OCI-LY3 (cell line): Measurements from ENCODE around the gene LYSMD2.

Source experiments
- H2AFZ ChIP-seq: fragments of 200-600, 300-600 bp; shearing (Covaris generic); 2 replicates; pipeline ENCODE4 v1.6.0; 2014; ENCODE audit warnings: antibody characterized with exemption, low read depth, low read length
- H3K27ac ChIP-seq: fragments of 200-600, 300-600 bp; sonication (generic); 2 replicates; pipeline ENCODE4 v1.5.1; 2014; ENCODE audit warnings: mild to moderate bottlenecking, low read length, moderate library complexity, mixed read lengths
- H3K27me3 ChIP-seq: fragments of 200-600, 300-600 bp; sonication (generic); 2 replicates; pipeline ENCODE4 v1.6.1; 2014; ENCODE audit warnings: low read depth, low read length, mixed read lengths
- H3K36me3 ChIP-seq: fragments of 200-600, 300-600 bp; sonication (generic); replicated peaks from 2 replicates; pipeline ENCODE3; 2014; ENCODE audit warnings: low read depth, low read length, mixed read lengths
- H3K4me1 ChIP-seq: fragments of 300-600, 200-600 bp; sonication (generic); 2 replicates; pipeline ENCODE4 v1.6.1; 2014; ENCODE audit warnings: low read length, mixed read lengths
- H3K4me2 ChIP-seq: fragments of 200-600, 300-600 bp; sonication (generic); 2 replicates; pipeline ENCODE4 v1.6.1; 2014; ENCODE audit warnings: low read length, mixed read lengths
- H3K4me3 ChIP-seq: fragments of 300-600, 200-600 bp; sonication (generic); 2 replicates; pipeline ENCODE4 v1.5.1; 2014; ENCODE audit warnings: antibody characterized with exemption, mild to moderate bottlenecking, low read length, moderate library complexity
- H3K79me2 ChIP-seq: fragments of 300-600, 200-600 bp; shearing (Covaris generic); 2 replicates; pipeline ENCODE4 v1.6.1; 2014; ENCODE audit warnings: mild to moderate bottlenecking, low read length, mixed read lengths
- H3K9ac ChIP-seq: fragments of 300-600, 200-600 bp; shearing (Covaris generic); 2 replicates; pipeline ENCODE4 v1.6.0; 2014; ENCODE audit warnings: mild to moderate bottlenecking, low read length, moderate library complexity
- H3K9me3 ChIP-seq: fragments of 200-600, 300-600 bp; shearing (Covaris generic); 2 replicates; pipeline ENCODE4 v1.6.1; 2014; ENCODE audit warnings: low read length, mixed read lengths; ENCODE audit not compliant: insufficient read depth
- H4K20me1 ChIP-seq: fragments of 200-600, 300-600 bp; sonication (generic); 2 replicates; pipeline ENCODE4 v1.6.1; 2016; ENCODE audit warnings: low read length, mixed read lengths; ENCODE audit not compliant: insufficient read depth
- EZH2phosphoT487 ChIP-seq: fragments of 200-600 bp; shearing (Covaris generic); IDR thresholded peaks from 2 replicates; pipeline ENCODE4 v1.6.1; 2018; ENCODE audit warnings: antibody characterized with exemption, mixed run types, low read depth
- TF ChIP-seq, protein P1 (sequence below): fragments of 200-600, 300-600 bp; sonication (generic); IDR thresholded peaks from 2 replicates; pipeline ENCODE4 v1.5.1; 2014; ENCODE audit warnings: antibody characterized with exemption, low read length, low read depth

The LYSMD2 gene

DNA sequence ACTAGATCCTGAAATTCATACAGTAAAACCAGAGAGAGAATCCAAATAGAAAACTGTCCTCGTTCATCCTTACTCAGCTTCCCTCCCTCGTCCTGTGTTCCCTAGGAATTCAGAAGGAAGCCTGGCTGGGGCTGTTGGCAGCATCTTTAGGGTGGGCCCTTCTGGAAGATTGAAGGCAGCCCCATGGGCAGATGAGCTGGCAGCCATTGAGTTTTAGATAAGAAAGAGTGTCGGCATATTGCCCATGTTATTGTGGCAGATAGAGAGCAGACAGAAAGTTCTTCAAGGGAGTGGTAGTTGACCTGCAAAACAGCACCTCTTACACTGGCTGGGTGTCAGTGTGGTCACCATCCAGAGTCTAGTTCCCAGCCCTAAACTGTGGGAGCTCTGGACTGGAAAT is 37.5 kb upstream of the LYSMD2 start:
- H4K20me1 ChIP-seq: no peaks in the 10 kb centered on the region
- no peaks in the 10 kb centered on the region for H3K27me3 ChIP-seq
- no peak overlapping the region for H3K9ac ChIP-seq
- H3K9me3 ChIP-seq: no peaks in the 10 kb centered on the region
- no peaks in the 10 kb centered on the region for H3K79me2 ChIP-seq
- no peaks in the 10 kb centered on the region for H3K36me3 ChIP-seq
- TF ChIP-seq EZH2phosphoT487: no peak
- TF ChIP-seq, protein P1, sequence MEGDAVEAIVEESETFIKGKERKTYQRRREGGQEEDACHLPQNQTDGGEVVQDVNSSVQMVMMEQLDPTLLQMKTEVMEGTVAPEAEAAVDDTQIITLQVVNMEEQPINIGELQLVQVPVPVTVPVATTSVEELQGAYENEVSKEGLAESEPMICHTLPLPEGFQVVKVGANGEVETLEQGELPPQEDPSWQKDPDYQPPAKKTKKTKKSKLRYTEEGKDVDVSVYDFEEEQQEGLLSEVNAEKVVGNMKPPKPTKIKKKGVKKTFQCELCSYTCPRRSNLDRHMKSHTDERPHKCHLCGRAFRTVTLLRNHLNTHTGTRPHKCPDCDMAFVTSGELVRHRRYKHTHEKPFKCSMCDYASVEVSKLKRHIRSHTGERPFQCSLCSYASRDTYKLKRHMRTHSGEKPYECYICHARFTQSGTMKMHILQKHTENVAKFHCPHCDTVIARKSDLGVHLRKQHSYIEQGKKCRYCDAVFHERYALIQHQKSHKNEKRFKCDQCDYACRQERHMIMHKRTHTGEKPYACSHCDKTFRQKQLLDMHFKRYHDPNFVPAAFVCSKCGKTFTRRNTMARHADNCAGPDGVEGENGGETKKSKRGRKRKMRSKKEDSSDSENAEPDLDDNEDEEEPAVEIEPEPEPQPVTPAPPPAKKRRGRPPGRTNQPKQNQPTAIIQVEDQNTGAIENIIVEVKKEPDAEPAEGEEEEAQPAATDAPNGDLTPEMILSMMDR: no peak
- no peak overlapping the region for H3K4me3 ChIP-seq
- H3K27ac ChIP-seq: no peak overlapping the region
- peaks cover 5% of the 10 kb centered on the region for H3K4me1 ChIP-seq
- no peak overlapping the region for H3K4me2 ChIP-seq
- H2AFZ ChIP-seq: no peak overlapping the region

GRCh38 chr15:51771773-51772172 is 34.3 kb upstream of the LYSMD2 start:
- no peak for TF ChIP-seq EZH2phosphoT487
- TF ChIP-seq, protein P1: no peak
- no peaks in the 10 kb centered on the region for H3K9me3 ChIP-seq
- no peaks in the 10 kb centered on the region for H4K20me1 ChIP-seq
- no peaks in the 10 kb centered on the region for H3K79me2 ChIP-seq
- H3K9ac ChIP-seq: no peak overlapping the region
- no peaks in the 10 kb centered on the region for H3K27me3 ChIP-seq
- no peak overlapping the region for H3K4me3 ChIP-seq
- peaks cover 5% of the 10 kb centered on the region for H3K4me1 ChIP-seq
- H3K36me3 ChIP-seq: no peaks in the 10 kb centered on the region
- no peak overlapping the region for H2AFZ ChIP-seq
- no peak overlapping the region for H3K4me2 ChIP-seq
- H3K27ac ChIP-seq: no peak overlapping the region

GRCh38 chr15:51770902-51771301 is 33.4 kb upstream of the LYSMD2 start:
- no peak overlapping the region for H3K9ac ChIP-seq
- H3K27ac ChIP-seq: no peak overlapping the region
- no peak for TF ChIP-seq EZH2phosphoT487
- TF ChIP-seq, protein P1: no peak
- H3K4me1 ChIP-seq: peaks cover under 1% of the 10 kb centered on the region
- H3K27me3 ChIP-seq: no peaks in the 10 kb centered on the region
- no peak overlapping the region for H2AFZ ChIP-seq
- H3K79me2 ChIP-seq: no peaks in the 10 kb centered on the region
- H4K20me1 ChIP-seq: no peaks in the 10 kb centered on the region
- H3K4me2 ChIP-seq: no peak overlapping the region
- H3K9me3 ChIP-seq: no peaks in the 10 kb centered on the region
- no peaks in the 10 kb centered on the region for H3K36me3 ChIP-seq
- no peak overlapping the region for H3K4me3 ChIP-seq

- Histone ChIP-seq H3K9me3 (no peaks in the 10 kb centered on the region), H3K36me3 (no peaks in the 10 kb centered on the region), H3K27me3 (no peaks in the 10 kb centered on the region), H3K4me3 (no peak overlapping the region), H3K4me2 (no peak overlapping the region), H3K27ac (no peak overlapping the region), H2AFZ (no peak overlapping the region; the same call in 1 of the 2 replicates), H3K79me2 (no peaks in the 10 kb centered on the region), H3K4me1 (no peaks in the 10 kb centered on the region), H3K9ac (no peak overlapping the region), H4K20me1 (no peaks in the 10 kb centered on the region)
- TF ChIP-seq EZH2phosphoT487: no peak
- TF ChIP-seq, protein P1: no peak
These were observed 30.6 kb upstream of the LYSMD2 start for GRCh38 chr15:51768018-51768417.
